ENCODE results near the gene MEPCE. TPM values are rescaled to one million over a fixed set of nuclear protein-coding genes. Genes with fewer than 3 reads are reported as not detected.

MEPCE gene
- total and polyA plus RNA-seq, 9 of the 15 experiments (the other 6 are each of a cell fraction or from before 2014, with no cell fraction given): 10.9 to 76.3 (median 44.1) TPM

DNA sequence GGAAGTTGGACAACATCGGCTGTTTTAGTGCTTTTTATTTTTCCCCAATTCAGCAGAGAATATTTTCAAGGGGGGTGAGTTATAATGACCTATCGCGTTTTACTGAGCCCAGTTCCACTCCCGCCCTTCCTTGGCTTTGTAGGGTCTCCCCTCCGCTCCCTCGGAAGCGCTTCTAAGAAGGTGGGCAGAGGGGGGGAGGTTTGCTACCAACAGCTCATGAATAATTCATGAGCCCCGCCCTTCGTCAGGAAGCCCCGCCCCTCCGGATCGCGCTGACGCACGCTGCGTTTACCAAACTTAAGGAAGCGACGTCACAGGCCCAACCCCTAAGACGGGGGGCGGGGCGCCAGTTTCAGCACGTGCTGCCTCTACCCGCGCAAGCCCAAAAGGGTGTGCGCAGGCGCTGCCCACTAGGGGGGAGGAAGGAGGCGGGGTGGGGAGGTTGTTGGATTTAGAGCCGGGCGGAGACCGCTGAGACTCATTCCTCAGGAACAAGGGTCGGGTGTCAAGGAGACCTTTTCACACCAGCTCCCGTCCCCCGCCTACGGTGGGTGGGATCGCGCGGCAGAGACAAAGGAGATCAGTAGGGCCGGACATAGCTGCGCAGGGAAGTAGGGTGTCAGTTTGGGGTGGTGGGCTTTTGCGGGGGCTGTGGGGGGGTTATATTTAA lies 529 bp upstream of the MEPCE start (continued):
- TF ChIP-seq, protein P1, sequence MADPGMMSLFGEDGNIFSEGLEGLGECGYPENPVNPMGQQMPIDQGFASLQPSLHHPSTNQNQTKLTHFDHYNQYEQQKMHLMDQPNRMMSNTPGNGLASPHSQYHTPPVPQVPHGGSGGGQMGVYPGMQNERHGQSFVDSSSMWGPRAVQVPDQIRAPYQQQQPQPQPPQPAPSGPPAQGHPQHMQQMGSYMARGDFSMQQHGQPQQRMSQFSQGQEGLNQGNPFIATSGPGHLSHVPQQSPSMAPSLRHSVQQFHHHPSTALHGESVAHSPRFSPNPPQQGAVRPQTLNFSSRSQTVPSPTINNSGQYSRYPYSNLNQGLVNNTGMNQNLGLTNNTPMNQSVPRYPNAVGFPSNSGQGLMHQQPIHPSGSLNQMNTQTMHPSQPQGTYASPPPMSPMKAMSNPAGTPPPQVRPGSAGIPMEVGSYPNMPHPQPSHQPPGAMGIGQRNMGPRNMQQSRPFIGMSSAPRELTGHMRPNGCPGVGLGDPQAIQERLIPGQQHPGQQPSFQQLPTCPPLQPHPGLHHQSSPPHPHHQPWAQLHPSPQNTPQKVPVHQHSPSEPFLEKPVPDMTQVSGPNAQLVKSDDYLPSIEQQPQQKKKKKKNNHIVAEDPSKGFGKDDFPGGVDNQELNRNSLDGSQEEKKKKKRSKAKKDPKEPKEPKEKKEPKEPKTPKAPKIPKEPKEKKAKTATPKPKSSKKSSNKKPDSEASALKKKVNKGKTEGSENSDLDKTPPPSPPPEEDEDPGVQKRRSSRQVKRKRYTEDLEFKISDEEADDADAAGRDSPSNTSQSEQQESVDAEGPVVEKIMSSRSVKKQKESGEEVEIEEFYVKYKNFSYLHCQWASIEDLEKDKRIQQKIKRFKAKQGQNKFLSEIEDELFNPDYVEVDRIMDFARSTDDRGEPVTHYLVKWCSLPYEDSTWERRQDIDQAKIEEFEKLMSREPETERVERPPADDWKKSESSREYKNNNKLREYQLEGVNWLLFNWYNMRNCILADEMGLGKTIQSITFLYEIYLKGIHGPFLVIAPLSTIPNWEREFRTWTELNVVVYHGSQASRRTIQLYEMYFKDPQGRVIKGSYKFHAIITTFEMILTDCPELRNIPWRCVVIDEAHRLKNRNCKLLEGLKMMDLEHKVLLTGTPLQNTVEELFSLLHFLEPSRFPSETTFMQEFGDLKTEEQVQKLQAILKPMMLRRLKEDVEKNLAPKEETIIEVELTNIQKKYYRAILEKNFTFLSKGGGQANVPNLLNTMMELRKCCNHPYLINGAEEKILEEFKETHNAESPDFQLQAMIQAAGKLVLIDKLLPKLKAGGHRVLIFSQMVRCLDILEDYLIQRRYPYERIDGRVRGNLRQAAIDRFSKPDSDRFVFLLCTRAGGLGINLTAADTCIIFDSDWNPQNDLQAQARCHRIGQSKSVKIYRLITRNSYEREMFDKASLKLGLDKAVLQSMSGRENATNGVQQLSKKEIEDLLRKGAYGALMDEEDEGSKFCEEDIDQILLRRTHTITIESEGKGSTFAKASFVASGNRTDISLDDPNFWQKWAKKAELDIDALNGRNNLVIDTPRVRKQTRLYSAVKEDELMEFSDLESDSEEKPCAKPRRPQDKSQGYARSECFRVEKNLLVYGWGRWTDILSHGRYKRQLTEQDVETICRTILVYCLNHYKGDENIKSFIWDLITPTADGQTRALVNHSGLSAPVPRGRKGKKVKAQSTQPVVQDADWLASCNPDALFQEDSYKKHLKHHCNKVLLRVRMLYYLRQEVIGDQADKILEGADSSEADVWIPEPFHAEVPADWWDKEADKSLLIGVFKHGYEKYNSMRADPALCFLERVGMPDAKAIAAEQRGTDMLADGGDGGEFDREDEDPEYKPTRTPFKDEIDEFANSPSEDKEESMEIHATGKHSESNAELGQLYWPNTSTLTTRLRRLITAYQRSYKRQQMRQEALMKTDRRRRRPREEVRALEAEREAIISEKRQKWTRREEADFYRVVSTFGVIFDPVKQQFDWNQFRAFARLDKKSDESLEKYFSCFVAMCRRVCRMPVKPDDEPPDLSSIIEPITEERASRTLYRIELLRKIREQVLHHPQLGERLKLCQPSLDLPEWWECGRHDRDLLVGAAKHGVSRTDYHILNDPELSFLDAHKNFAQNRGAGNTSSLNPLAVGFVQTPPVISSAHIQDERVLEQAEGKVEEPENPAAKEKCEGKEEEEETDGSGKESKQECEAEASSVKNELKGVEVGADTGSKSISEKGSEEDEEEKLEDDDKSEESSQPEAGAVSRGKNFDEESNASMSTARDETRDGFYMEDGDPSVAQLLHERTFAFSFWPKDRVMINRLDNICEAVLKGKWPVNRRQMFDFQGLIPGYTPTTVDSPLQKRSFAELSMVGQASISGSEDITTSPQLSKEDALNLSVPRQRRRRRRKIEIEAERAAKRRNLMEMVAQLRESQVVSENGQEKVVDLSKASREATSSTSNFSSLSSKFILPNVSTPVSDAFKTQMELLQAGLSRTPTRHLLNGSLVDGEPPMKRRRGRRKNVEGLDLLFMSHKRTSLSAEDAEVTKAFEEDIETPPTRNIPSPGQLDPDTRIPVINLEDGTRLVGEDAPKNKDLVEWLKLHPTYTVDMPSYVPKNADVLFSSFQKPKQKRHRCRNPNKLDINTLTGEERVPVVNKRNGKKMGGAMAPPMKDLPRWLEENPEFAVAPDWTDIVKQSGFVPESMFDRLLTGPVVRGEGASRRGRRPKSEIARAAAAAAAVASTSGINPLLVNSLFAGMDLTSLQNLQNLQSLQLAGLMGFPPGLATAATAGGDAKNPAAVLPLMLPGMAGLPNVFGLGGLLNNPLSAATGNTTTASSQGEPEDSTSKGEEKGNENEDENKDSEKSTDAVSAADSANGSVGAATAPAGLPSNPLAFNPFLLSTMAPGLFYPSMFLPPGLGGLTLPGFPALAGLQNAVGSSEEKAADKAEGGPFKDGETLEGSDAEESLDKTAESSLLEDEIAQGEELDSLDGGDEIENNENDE (IDR thresholded peaks at IDR 0.05; ENCODE audit: low read depth, low read length): no peak
- peak; percentile 81 for TF ChIP-seq JUND (IDR thresholded peaks at IDR 0.05; ENCODE audit: borderline replicate concordance, low read depth, low read length)
- TF ChIP-seq JUND (tag; IDR thresholded peaks at IDR 0.05; ENCODE audit: borderline replicate concordance, low read depth, low read length): peak; percentile 4; the same call in 1 of the 3 replicates
- TF ChIP-seq RNF2 (IDR thresholded peaks at IDR 0.05): peak; percentile 68; the same call in 1 of the 2 replicates
- peak; percentile 96 for TF ChIP-seq MYC (IDR thresholded peaks at IDR 0.05; ENCODE audit: low read depth, low read length)
- no peak for TF ChIP-seq MYC (CRISPR knock-in tag; IDR thresholded peaks at IDR 0.05; ENCODE audit: borderline replicate concordance, low read depth)
- TF ChIP-seq DMBX1 (CRISPR knock-in tag; IDR thresholded peaks at IDR 0.05; ENCODE audit: borderline replicate concordance): no peak
- TF ChIP-seq, protein P2, sequence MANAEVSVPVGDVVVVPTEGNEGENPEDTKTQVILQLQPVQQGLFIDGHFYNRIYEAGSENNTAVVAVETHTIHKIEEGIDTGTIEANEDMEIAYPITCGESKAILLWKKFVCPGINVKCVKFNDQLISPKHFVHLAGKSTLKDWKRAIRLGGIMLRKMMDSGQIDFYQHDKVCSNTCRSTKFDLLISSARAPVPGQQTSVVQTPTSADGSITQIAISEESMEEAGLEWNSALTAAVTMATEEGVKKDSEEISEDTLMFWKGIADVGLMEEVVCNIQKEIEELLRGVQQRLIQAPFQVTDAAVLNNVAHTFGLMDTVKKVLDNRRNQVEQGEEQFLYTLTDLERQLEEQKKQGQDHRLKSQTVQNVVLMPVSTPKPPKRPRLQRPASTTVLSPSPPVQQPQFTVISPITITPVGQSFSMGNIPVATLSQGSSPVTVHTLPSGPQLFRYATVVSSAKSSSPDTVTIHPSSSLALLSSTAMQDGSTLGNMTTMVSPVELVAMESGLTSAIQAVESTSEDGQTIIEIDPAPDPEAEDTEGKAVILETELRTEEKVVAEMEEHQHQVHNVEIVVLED (CRISPR knock-in tag; IDR thresholded peaks at IDR 0.05): peak; percentile 78
- peak; percentile 87 for TF ChIP-seq MXI1 (IDR thresholded peaks at IDR 0.05; ENCODE audit: low read depth, low read length)
- TF ChIP-seq EZH2 (IDR thresholded peaks at IDR 0.05; ENCODE audit: borderline replicate concordance, low read depth, low read length): no peak
- TF ChIP-seq, protein P3, sequence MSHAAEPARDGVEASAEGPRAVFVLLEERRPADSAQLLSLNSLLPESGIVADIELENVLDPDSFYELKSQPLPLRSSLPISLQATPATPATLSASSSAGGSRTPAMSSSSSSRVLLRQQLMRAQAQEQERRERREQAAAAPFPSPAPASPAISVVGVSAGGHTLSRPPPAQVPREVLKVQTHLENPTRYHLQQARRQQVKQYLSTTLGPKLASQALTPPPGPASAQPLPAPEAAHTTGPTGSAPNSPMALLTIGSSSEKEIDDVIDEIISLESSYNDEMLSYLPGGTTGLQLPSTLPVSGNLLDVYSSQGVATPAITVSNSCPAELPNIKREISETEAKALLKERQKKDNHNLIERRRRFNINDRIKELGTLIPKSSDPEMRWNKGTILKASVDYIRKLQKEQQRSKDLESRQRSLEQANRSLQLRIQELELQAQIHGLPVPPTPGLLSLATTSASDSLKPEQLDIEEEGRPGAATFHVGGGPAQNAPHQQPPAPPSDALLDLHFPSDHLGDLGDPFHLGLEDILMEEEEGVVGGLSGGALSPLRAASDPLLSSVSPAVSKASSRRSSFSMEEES (CRISPR knock-in tag; IDR thresholded peaks at IDR 0.05): no peak
- TF ChIP-seq ZNF507 (tag; conservative IDR thresholded peaks at IDR 0.05): no peak
